Mucosa of rectum (tissue), 2 donors: ENCODE measurements around the gene VEZF1.

ENCODE experiments used
- H3K27ac ChIP-seq, 2 donors: one replicate each; pipeline ENCODE4 v1.7.0; 2013; ENCODE audit warnings: inconsistent platforms in 2 of 2, low read depth in 2 of 2, low read length in 2 of 2
- H3K27me3 ChIP-seq, 2 donors: one replicate each; pipeline ENCODE4 v1.7.0; 2013; ENCODE audit warnings: low read length in 2 of 2; ENCODE audit not compliant: control insufficient read depth in 2 of 2, insufficient read depth in 2 of 2
- H3K36me3 ChIP-seq, 2 donors: one replicate each; pipeline ENCODE4 v1.7.0; 2013; ENCODE audit warnings: low read length in 2 of 2; ENCODE audit not compliant: control insufficient read depth in 2 of 2, insufficient read depth in 2 of 2
- H3K4me1 ChIP-seq, 2 donors: one replicate each; pipeline ENCODE4 v1.7.0; 2013; ENCODE audit warnings: low read length in 2 of 2, mild to moderate bottlenecking in 1 of 2; ENCODE audit not compliant: control insufficient read depth in 2 of 2, insufficient read depth in 2 of 2
- H3K4me3 ChIP-seq, 2 donors: one replicate each; pipeline ENCODE4 v1.7.0; 2013; ENCODE audit warnings: low read length in 2 of 2
- H3K9ac ChIP-seq, 2 donors: one replicate each; pipeline ENCODE4 v1.7.0; 2013; ENCODE audit warnings: low read length in 2 of 2, low read depth in 1 of 2, mild to moderate bottlenecking in 1 of 2
- H3K9me3 ChIP-seq, 2 donors: one replicate each; pipeline ENCODE4 v1.7.0; 2013; ENCODE audit warnings: low read length in 2 of 2; ENCODE audit not compliant: control insufficient read depth in 2 of 2
- donor health status: healthy.
- donor health status: Normal muscosa, but diverticular disease.

VEZF1 gene

DNA sequence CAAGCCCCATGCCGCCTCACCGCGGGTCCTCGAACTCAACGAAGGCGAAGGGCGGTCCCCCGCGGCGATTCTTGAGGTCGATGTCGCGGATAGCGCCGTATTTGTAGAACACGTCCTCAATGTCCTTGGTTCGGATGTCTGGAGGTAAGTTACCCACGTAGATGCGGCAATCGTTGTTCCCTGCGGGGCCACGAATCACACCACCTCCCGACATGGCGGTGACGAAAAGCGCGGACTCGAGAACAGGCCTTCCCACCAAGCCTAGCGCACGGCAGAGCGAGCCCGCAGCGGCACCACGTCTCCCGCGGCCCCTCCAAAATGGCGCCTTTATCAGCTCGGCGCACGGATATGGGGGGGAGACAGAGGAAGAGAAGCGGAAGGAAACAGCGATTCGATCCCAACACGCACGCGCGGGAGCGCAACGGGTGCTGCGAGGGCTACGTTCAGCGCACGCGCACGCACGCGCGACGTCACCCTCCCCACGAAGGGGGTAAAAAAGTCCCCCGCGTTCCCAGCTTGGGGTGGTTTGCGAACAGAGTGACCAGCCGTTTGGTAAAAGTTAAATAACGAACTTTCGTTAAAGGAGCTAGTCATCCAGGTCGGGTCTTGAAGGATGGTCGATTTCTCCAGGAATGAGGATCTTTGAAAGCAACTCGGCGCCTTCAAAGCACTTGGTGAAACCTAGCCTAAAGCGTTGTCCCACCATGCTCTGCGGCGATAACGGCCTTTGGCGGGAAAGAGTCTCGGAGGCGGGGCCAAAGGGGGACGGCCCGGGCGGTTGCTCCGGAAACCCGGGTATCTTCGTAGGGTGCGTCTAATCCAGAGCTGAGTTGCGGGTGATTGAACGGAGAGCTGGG lies 19.1 kb upstream of the VEZF1 start, which contains the start of gene SRSF1:
SRSF1 (minus strand) TSS at position 323 of the 857 bp plus-strand sequence; CDS start at position 214, 109 bp downstream.
- Histone ChIP-seq H3K9ac (peak within 1 kb of the TSS; percentile 96 to 100), H3K9me3 (no peaks in the 10 kb centered on the region), H3K27ac (peak within 1 kb of the TSS; percentile 99), H3K4me3 (peak within 1 kb of the TSS; percentile 98 to 100), H3K27me3 (no peaks in the 10 kb centered on the region), H3K36me3 (peaks cover 35 to 37% of the 10 kb centered on the region in 2 donors), H3K4me1 (peaks cover 22 to 29% of the 10 kb centered on the region in 2 donors)

DNA sequence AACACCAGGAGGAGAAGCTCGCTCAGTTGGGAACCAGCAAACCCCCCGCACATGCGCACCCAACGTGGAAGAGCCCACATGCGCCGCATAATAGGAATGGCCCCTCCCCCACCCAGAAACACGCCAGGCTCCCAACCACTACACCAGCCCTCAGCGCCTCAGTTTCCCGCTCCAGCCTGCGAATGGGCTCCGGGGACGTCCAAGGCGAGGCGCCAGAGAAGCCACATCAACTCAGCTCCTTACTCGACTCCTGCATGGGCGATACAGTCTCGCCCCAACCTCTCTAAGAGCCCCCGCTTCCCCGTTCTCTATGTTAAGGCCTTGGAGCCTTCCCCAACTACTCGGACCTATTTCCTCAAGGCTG lies 18.5 kb upstream of the VEZF1 start:
- H3K4me1 ChIP-seq = peaks cover 22 to 29% of the 10 kb centered on the region in 2 donors
- H3K9ac ChIP-seq = peak overlapping the region; percentile 96 to 100
- H3K27ac ChIP-seq = peak overlapping the region; percentile 99
- peaks cover 38% of the 10 kb centered on the region in 2 donors for H3K36me3 ChIP-seq
- peak overlapping the region; percentile 98 to 100 for H3K4me3 ChIP-seq
- no peaks in the 10 kb centered on the region for H3K9me3 ChIP-seq
- no peaks in the 10 kb centered on the region for H3K27me3 ChIP-seq

DNA sequence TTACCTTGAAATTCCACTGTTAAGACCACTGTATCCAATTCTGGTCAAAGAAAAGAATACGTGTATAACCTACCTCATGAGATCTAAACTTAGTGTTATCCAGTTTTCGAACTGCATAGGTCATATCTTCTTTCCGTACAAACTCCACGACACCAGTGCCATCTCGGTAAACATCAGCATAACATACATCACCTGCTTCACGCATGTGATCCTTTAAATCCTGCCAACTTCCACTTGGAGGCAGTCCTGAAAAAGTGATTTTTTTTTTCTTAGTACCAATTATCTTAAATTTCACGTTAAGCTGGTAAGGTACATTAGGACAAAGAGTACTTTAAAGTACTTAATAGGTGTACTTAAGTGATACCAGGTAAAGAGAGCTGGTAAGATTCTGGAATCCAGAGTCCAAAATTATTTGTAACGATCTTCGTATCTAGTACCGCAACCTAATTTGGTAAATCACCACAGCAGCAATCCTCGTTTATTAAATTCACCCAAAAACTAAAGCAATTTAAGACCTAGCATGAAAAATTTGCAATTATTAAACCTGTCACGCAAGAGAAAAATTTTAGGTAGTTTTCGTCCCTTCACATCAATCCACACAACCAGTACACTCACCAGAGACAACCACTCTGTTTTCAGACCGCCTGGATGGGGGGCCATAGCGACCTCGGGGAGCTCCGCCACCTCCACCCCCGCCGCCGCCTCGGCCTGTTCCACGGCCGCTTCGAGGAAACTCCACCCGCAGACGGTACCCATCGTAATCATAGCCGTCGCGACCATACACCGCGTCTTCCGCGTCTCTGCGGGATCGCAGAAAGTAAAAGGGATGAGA lies 17.9 kb upstream of the VEZF1 start:
- Histone ChIP-seq H3K27ac (peak overlapping the region; percentile 99), H3K9ac (peak overlapping the region; percentile 96 to 100), H3K4me1 (peaks cover 22 to 29% of the 10 kb centered on the region in 2 donors), H3K4me3 (peak overlapping the region; percentile 98 to 100), H3K9me3 (no peaks in the 10 kb centered on the region), H3K27me3 (no peaks in the 10 kb centered on the region), H3K36me3 (peaks cover 43 to 44% of the 10 kb centered on the region in 2 donors)

- no peak overlapping the region for H3K27ac ChIP-seq
- peak overlapping the region; percentile 98 to 100 for H3K4me3 ChIP-seq
- no peaks in the 10 kb centered on the region for H3K9me3 ChIP-seq
- H3K27me3 ChIP-seq = no peaks in the 10 kb centered on the region
- H3K9ac ChIP-seq = peak overlapping the region; percentile 96 to 100
- peaks cover 49 to 51% of the 10 kb centered on the region in 2 donors for H3K36me3 ChIP-seq
- peaks cover 22 to 29% of the 10 kb centered on the region in 2 donors for H3K4me1 ChIP-seq
These were observed 17.1 kb upstream of the VEZF1 start for GRCh38 chr17:58005031-58005727.

DNA sequence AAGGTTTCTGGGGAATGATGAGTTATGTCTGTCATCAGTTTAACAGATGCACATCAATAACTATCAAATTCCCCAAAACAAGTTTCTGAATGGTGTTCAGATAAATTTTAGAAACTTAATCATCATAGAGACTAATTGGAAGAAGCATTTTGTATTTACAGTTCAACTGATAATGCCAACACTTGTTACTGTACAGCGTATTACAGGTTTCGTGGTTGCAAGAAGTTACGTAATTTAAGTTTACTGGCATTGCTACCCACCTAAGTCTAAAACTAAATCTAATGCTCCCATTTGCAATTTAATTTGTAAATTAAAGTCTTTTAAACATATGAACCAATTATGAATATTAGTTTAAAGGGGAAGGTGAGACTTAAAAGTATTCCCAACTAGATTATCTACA lies 16.0 kb upstream of the VEZF1 start:
- Histone ChIP-seq H3K4me3 (no peak overlapping the region), H3K27me3 (no peaks in the 10 kb centered on the region), H3K4me1 (peaks cover 22 to 29% of the 10 kb centered on the region in 2 donors), H3K36me3 (peaks cover 52 to 55% of the 10 kb centered on the region in 2 donors), H3K27ac (no peak overlapping the region), H3K9ac (no peak overlapping the region), H3K9me3 (no peaks in the 10 kb centered on the region)

- H3K27me3 ChIP-seq = no peaks in the 10 kb centered on the region
- peak overlapping the region in 1 of 2 donors; percentile 29 for H3K9ac ChIP-seq
- H3K27ac ChIP-seq = no peak overlapping the region
- H3K4me3 ChIP-seq = no peak overlapping the region
- peaks cover 20 to 26% of the 10 kb centered on the region in 2 donors for H3K4me1 ChIP-seq
- no peaks in the 10 kb centered on the region for H3K9me3 ChIP-seq
- H3K36me3 ChIP-seq = peaks cover 55 to 62% of the 10 kb centered on the region in 2 donors
These were observed 14.9 kb upstream of the VEZF1 start for GRCh38 chr17:58002973-58003372.

DNA sequence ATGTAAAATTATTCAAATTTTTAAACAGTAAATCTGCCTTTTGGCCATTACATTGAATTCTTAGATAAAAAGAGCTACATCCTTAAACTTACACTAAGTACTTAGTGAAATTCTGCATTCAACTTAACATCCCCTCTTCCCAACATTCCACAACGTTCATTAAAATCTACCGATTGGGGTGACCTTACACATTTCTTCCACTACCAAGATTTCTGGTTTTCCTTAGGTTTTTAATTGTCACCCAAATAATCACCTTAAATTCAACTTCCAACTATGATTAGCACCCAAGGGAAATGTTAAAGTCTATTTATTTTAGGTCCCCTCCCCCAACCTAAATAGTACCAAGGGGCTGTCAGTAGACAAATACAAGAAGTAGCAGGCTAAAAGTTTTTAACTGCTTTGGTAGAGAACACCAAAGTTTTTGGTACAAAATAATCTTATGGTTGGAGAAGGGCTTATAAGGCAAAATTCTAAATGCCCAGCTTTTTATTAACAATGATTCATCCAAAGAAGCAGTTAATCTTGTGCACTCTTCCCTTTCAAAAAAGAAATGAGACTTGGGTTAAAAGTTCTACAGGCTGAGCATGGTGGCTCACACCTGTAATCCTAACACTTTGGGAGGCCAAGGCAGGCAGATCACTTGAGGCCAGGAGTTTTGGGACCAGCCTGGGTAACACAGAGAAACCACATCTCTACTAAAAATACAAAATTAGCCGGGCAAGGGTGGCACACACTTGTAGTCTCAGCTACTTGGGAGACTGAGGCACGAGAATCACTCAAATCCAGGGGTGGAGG lies 14.3 kb upstream of the VEZF1 start:
- H3K4me1 ChIP-seq = peaks cover 15 to 23% of the 10 kb centered on the region in 2 donors
- no peak overlapping the region for H3K27ac ChIP-seq
- peaks cover 61 to 62% of the 10 kb centered on the region in 2 donors for H3K36me3 ChIP-seq
- no peaks in the 10 kb centered on the region for H3K27me3 ChIP-seq
- H3K9me3 ChIP-seq = no peaks in the 10 kb centered on the region
- no peak overlapping the region for H3K4me3 ChIP-seq
- H3K9ac ChIP-seq = no peak overlapping the region

GRCh38 chr17:58001461-58002124 lies 13.5 kb upstream of the VEZF1 start:
- H3K36me3 ChIP-seq = peaks cover 61 to 62% of the 10 kb centered on the region in 2 donors
- H3K4me1 ChIP-seq = peaks cover 15 to 23% of the 10 kb centered on the region in 2 donors
- no peak overlapping the region for H3K9ac ChIP-seq
- H3K27ac ChIP-seq = no peak overlapping the region
- H3K27me3 ChIP-seq = no peaks in the 10 kb centered on the region
- H3K9me3 ChIP-seq = no peaks in the 10 kb centered on the region
- H3K4me3 ChIP-seq = no peak overlapping the region
